GM12872 (cell line): ENCODE data around the gene DNAH2.

Experiments used
- CTCF ChIP-seq: IDR thresholded peaks from 3 replicates; pipeline ENCODE4 v1.5.1; 2011; ENCODE audit warnings: low read depth, mild to moderate bottlenecking, low read length, moderate library complexity; ENCODE audit not compliant: insufficient read depth

DNAH2 gene

GRCh38 chr17:7750321-7750821 lies 32.8 kb downstream of the DNAH2 start:
- no peak for TF ChIP-seq CTCF

GRCh38 chr17:7754656-7755055 lies 37.1 kb downstream of the DNAH2 start:
- no peak for TF ChIP-seq CTCF

- no peak for TF ChIP-seq CTCF
These were observed 37.7 kb downstream of the DNAH2 start for GRCh38 chr17:7755095-7755890.

- TF ChIP-seq CTCF: no peak
These were observed 39.4 kb downstream of the DNAH2 start for GRCh38 chr17:7756968-7757367.

GRCh38 chr17:7763919-7764318 lies 46.4 kb downstream of the DNAH2 start:
- no peak for TF ChIP-seq CTCF

GRCh38 chr17:7767004-7767403 lies 49.5 kb downstream of the DNAH2 start:
- TF ChIP-seq CTCF: no peak

GRCh38 chr17:7767405-7768021 lies 50.0 kb downstream of the DNAH2 start:
- no peak for TF ChIP-seq CTCF
